WTC11 (cell line): ENCODE results near the gene PAOX.

ENCODE experiments used
- CTCF ChIP-seq: fragments of 200-600 bp; IDR thresholded peaks from 2 replicates; pipeline ENCODE4 v1.8.0; 2022; ENCODE audit warnings: antibody characterized with exemption
- IRF1 ChIP-seq: sonication (generic); formaldehyde crosslinking; IDR thresholded peaks from 2 replicates; pipeline ENCODE4 v1.8.0; 2023; ENCODE audit warnings: missing genetic modification reagents
- ZBTB43 ChIP-seq: sonication (generic); formaldehyde crosslinking; IDR thresholded peaks from 2 replicates; pipeline ENCODE4 v1.8.1; 2023; ENCODE audit warnings: mild to moderate bottlenecking, missing genetic modification reagents

GRCh38 chr10:133342942-133343341, 36.1 kb upstream of the PAOX start:
- no peak for TF ChIP-seq CTCF
- no peak for TF ChIP-seq IRF1 (CRISPR knock-in tag)
- no peak for TF ChIP-seq ZBTB43 (CRISPR knock-in tag)
